ENCODE results near the gene MADD.
"Not testable (repeated sequence)": the region's sequence is repeated elsewhere in the genome, so short reads cannot be mapped to it uniquely, and the experiment has no call there.

The MADD gene

DNA sequence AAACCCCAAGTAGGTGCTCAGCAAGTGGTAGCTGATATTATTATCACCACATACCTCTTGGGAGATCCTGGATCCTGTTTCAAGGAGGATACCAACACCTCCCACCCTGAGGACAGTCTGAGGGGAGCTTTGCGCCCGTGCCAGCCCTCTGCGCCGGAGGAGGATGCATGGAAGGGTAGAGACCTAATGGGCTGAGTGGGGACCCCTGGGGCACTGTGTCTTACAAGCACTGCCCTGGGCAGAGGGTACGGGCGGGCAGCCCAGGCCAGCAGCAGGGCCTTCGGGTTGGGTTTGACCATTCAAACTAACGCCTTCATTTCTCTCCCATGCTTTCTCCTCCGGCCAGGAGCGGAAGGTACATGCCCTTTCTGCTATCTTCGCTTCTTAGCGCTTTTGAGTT lies 56.3 kb downstream of the MADD start:
- DNase-seq = no peak

- peak; percentile 74 for DNase-seq
Observed at GRCh38 chr11:47327025-47327424, 57.1 kb downstream of the MADD start.

DNA sequence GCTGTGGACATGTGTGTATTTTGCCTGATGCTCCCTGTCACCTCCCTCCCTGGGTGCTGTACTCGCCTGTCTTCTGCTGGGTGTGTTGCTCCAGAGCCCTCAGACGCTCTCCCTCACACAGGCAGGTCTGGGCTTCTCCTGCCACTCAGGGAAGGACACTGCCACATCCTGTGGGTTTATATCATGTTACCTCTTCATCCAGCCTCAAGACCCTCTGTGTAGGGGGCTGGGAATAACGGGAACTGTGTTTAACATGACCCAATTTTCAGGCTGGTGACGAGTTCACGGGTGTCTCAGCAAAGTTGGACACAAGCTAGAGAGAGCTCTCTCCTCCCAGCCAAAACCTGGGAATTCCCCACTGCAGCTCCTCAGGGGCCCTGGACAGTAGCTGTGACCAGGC lies 58.0 kb downstream of the MADD start:
- no peak for DNase-seq

DNA sequence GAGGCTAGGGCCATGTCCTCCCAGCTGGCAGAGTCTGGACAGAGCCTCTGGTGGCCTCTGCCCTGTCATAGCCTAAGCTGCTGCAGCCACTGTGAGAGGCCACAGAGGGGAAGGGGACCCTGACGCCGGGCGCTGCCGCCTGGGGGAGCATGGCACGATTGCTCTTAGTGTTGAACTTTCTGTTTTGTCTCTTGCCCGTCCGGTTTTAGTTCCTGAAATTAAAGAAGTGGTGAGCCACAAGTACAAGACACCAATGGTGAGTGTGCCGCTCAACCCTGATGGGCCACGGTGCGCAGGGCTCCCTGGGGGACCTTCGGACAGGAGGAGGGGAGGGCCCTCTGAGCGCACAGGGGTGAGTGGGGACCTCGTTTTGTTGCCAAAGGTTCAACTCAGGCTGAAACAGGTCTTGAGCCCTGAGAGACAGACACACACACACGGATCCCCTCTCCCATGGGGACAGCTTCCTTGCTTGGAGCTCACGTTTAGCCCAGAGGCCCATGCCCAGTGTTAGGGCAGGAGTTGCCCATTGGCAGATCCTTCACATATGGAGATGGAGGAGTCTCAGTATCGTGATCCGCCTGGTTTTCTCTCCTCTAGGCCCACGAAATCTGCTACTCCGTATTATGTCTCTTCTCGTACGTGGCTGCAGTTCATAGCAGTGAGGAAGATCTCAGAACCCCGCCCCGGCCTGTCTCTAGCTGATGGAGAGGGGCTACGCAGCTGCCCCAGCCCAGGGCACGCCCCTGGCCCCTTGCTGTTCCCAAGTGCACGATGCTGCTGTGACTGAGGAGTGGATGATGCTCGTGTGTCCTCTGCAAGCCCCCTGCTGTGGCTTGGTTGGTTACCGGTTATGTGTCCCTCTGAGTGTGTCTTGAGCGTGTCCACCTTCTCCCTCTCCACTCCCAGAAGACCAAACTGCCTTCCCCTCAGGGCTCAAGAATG lies 58.8 kb downstream of the MADD start:
- no peak for DNase-seq

- DNase-seq = no peak
Observed at GRCh38 chr11:47329431-47329986, 59.6 kb downstream of the MADD start.

DNA sequence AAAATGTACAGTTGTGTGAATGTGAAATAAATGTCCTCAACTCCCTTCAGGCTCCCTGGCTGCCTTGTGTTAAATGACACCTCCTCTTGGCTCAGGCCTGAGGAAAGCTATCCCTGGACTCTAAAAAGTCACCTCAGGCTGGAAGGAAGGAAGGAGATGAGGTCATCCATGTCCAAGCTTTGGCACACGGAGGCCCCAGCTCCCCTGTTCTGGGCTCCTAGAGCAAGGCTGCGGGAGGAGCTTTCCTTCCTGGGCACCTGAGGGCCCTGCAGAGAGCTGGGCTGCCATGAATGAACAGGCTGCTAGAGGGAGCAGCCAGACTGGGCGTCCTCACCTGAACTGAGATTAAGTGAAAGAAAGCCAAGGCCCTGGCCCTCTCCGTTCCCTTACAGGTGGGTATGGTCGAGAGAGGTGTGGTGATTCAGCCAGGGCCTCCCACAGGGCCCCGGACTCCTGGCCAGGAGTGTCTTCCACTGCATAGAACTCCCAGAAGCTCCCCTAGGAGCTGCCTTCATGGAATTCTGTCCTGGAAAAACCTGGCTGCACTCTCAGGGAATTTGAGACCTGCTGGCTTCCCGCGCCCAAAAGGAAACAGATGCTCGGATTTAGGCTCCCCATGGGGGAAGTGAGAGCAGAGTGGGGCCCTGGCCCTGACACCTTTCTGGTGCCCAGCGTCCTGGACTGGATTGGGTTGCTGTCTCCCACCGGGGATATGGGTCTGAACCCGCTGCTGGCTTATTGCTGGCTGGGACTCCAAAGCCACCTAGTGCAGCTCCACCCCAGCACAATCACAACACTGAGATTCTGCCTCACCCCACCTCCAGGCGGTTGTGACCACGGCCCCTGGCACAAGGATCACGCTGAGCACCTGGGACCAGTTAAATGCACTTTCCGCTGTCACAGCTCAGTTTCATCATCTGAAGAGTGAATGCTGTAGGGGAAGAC lies 60.3 kb downstream of the MADD start:
- DNase-seq = no peak

DNA sequence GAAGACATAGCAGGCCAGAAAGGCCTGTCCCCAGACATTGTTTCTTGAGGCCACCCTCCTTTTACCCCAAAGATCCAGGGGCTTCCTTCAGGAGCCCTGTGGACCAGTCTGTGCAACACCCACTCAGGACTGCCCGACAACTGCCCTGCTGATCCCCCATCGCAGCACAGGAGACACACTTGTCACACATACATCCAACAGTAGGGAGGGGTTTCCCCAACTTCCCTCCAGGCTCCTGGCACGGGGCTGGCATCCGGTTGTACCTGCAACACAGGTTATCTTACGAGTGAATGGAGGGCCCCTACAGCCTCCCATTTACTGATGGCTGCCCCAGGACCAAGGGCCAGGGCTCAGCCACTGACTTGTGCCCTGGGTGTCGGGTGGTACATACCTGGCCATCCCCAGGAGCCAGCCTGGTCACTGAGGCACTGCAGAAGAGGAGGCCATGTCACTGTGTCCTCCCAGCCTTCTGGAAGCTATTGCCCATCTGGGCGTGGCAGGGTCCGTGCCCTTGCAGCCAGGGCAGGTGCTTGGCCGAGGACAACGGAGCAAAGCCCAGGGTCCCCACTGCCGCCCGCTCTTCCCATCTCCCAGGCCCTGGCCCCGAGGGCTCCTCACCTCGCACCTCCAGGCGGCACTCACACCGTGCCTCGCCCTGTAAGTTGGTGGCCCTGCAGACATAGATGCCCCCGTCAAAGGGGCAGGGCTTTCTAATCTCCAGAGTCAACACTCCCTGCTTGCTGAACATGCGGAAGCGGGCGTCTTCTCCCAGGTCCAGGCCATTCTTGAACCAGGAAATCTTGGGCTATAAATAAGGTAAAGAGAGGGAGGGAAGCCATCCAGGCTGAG lies 61.7 kb downstream of the MADD start:
- peak; percentile 8 for DNase-seq

DNA sequence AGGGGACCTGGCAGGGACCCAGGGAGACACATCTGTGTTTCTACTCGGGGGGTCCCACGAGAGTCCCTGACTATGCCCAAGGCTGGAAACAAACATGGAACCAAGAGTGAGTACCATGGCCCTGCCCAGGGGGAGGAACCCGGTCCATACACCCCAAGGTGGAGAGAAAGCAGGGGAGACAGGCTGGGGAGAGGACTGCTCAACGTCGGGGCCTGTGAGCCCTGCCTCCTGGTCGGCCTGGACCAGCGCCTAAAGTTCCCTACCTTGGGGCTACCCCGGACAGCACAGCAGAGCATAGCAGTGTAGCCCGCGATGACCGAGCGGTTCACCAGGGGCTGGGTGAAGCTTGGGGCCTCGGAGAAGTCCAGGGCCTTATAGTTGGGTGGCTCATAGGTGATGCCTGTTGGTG lies 62.4 kb downstream of the MADD start:
- no peak for DNase-seq

- no peak for DNase-seq
Observed at GRCh38 chr11:47332791-47333525, 63.0 kb downstream of the MADD start.

DNA sequence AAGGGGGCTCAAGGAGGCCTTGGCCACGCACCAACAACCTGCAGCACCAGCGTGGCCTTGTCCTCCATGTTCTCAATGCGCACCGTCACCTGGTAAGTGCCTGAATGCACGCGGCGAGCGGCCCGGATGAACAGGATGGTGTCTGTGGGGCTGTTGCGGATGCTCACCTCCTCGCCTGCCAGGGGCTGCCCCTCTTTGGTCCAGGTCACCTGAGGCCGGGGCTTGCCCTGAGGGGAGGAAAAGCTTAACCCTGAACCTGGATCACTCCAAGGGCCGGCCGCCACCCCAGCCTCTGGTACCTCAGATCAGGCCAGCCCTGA lies 63.6 kb downstream of the MADD start:
- DNase-seq = no peak

GRCh38 chr11:47333886-47334443 lies 64.0 kb downstream of the MADD start:
- no peak for DNase-seq

DNA sequence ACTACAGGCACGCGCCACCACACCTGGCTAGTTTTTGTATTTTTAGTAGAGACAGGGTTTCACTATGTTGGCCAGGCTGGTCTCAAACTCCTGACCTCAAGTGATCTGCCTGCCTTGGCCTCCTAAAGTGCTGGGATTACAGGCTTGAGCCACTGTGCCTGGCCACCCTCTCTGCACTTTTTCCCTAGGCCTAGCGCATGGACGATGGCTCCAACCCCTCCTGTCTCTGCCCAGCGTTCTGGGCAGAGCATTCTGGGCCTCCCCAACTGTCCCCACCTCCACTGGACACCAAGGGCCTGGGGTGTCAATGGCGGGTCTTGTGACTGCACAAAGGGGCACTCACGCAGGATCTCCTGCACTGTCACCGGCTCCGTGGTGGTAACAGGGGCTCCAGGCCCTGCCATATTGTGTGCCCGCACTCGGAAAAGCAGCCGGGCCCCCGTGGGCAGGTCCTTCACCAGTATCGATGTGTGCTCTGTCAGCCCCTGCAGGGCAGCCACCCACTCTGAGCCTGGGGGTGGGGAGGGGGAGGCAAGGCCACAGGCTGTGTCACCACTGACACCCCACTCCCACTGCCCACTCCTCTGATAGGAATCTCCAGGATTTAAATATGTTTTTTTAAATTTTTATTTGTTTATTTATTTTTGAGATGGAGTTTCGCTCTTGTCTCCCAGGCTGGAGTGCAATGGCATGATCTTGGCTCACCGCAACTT lies 64.9 kb downstream of the MADD start:
- not testable (repeated sequence) for DNase-seq

GRCh38 chr11:47335733-47336132 lies 65.8 kb downstream of the MADD start:
- DNase-seq = no peak

DNA sequence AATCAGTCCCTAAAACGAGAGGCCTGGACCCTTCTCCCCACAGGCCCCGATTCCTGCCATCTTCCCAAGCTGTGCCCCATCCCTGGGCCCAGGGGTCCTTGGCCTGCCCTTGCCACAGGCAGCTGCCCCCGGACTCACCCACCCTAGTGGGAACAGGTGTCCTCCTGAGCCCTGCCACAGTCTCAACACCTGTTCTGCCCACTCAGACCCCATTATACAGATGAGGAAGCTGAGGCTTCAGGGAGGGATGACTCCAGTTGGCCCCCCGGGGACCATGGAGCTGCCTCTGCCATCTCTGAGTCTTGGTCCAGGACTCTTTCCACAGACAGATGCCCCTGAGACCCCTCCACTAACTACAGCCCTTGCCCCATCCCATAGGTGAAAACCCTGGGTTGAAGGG lies 66.7 kb downstream of the MADD start:
- no peak for DNase-seq

DNA sequence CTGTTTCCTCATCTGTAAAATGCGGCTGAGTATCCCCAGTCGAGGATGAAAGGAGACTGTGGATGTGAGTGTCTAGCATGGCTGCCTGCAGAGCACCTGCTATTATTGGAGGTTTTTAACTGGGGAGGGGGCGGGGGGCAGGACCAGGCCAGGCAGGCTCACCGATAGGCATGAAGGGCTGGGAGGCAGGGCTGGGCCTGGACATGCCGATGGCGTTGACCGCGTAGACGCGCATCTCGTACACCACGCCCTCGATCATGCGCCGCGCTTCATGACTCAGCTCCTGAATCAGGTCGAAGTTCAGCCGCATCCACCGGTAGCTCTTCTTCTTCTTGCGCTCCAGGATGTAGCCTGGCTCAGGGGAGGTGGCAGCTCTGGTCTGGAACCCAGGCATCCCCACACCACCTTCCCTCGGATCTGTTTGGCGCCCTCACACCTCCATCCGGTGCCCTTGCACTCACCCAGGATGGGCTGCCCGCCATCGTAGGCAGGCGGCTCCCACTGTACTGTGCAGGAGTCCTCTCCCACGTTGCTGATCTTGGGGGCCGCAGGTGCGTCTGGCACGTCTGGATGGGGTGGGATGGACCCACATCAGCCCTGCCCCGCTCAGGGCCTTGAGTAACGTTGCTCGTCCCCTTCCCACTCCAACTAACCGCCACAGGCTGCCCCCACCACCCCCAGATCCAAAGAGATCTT lies 67.4 kb downstream of the MADD start:
- no peak for DNase-seq

DNA sequence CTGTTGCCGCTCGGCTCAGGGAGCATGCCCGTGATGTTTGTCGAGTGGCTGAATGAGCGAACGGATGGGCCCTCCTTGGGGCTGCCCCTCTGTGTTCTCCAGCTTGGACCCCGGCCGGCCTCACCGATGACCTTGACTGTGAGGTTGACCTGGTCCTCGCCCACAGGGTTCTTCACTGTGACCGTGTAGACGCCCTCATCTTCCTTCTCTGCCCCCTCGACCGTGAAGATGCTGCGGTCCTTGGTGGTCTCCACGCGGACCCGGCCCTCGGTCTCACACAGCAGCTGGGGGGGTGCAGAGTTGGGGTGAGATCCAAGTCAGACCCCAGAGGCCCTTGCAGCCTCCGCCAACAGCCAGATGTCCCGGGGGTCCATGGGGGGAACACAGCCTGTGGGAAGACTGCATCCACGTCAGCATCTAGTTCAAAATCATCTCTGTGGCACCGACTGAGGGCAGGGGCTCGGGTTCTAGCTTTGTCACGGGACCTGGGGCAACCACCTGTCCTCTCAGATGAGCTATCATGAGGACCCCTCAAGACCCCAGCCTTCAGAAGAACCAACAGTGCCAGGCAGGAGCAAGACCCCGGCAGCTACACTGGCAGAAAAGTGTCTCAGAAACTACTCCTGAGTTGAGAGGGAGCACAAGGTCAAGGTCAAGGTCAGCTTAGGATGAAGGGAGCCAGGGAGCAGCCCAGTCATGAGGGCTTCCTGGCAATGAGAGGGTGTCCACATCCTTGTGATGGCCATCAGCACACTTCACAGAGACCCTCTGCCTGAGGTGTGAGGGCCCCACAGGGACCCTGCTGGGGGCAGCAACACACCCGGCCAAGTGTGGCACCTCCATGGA lies 68.7 kb downstream of the MADD start:
- DNase-seq = no peak

GRCh38 chr11:47340010-47340409 lies 70.1 kb downstream of the MADD start:
- no peak for DNase-seq

- DNase-seq = no peak
Observed at GRCh38 chr11:47340980-47341775, 71.2 kb downstream of the MADD start.
